GM21360 (cell line): ENCODE results near the gene CDRT4.

ENCODE experiments used
- ATAC-seq: cut with Tn5 transposase; IDR thresholded peaks from one replicate; pipeline ENCODE4 v1.9.1; 2021; ENCODE audit warnings: mild to moderate bottlenecking, moderate library complexity; ENCODE audit not compliant: unreplicated experiment

Gene CDRT4

DNA sequence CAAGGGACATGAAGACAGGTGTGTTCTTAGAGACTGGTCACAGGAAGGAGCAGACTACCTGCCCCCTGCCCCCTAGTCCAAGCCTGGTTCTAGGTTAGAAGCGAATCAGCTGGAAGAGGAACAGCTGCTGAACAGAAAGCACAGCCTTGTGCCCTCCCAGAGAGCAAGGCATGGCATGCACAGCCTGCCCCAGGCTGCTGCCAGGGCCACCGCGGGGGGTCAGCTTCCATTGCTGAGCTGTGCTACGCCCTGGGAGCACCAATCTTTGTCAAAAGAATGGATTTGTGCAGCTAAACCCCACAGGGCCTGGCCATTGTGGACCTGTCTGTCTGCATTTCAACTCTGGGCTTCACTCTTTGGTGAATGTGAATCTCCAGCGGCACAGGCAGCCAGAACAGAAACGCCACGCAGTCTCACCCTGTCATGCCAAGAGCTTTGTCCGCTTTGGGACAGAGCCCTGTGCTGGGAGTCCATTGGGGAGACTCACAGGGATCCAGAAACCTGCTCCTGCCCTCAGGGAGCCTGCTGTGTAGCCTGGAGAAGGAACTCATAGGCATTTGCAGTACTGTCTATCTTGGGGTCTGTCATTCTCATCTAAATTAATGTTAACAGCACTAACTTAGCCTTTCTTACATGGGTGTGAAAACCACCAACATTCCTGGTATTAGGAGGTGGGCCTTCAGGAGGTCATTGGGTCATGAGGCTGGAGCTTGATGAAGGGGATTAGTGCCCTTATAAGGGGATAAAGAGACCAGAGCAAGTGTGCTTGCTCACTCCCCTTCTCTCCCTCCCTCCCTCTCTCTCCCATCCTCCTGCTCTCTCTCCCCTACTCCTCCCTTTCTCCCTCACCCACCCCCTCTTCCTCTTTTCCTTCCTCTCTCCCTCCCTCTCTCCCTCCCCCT is 25.6 kb upstream of the CDRT4 start:
- ATAC-seq = no peak

GRCh38 chr17:15492186-15492585 is 24.8 kb upstream of the CDRT4 start:
- ATAC-seq = no peak

DNA sequence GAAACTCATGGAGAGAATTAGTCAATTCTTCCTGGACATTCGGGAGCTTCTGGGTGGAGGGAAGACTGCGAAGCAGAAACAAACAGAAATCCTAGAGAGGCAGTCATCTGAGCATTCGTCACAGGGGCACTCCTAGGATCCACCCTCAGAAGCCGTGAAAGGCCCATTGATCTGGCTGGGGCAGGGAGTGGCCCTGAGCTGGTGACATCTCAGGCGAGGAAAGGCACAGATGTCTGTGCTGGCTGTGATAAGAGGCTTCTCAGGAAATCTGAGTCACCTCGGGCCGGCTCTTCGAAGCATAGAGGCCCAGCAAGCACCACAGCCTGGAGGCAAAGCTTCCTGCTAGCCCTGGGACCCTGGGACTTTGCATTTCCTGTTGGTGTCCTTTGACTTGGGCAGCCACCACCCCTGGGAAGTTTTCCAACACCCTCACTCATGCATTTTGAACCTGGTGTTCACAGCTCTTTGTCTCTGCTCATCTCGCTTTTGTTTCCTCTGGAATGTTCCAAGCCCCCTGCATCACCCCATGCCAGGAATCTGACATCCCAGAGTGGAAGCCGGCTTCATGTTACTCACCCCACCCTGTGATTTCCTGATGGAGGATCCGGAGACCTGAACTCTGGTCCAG is 23.3 kb upstream of the CDRT4 start:
- ATAC-seq = no peak

- no peak for ATAC-seq
These were observed 21.1 kb upstream of the CDRT4 start for GRCh38 chr17:15488557-15488956.

DNA sequence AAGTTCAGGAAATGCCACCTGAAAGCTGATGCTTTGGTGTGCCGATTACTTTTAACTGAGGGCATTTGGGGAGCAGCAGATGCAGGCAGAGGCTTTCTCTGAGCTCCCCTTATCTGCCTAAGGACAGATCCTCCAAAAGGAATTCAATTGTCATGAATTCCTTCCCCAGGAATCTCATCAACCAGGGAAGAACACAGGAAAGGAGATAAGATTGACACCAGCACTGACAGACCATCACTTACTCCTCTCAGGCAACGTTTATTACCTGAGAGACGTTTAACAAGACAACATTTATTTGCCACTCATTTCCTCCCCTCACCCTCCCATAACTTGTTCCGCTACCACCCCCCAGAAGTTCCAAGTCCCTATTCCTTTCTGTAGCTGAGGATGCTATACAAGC is 17.6 kb upstream of the CDRT4 start:
- ATAC-seq = no peak

DNA sequence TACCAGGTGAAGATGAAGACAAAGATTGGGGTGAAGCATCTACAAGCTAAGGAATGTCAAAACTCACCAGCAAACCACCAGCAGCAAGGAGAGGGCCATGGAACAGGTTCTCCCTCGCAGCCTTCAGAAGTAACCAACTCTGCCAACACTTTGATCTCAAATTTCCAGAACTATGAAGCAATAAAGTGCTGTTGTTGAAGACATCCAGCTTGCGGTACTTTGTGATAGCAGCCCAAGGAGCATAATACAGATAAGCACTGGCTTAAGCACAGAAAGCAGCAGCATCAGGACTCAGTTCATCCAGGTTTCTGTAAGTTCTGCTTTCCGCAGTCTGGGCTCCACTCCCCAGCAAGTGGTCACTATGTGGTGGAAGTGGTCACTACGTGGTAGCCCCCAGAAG is 16.0 kb upstream of the CDRT4 start:
- ATAC-seq = no peak

DNA sequence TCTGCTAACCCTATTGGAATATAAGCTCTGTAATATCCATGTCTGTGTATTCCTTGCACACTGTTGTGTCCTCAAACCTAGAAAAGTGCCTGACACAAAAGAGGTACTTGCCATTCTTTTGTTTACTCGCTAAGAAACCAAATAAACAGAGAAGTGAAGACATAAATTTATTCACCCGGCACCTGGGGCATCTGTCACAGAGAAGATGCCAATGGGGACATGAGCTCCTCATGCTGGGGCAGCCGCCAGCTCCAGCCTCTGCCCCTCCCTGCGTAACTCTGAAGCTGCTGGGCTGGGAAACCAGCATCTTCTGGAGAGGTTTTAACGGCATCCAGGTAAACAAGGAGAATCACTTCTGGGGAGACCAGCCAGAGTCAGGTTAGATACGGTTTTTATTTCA is 15.1 kb upstream of the CDRT4 start:
- ATAC-seq = no peak

GRCh38 chr17:15481481-15481880 is 14.1 kb upstream of the CDRT4 start:
- no peak for ATAC-seq

GRCh38 chr17:15480204-15480603 is 12.8 kb upstream of the CDRT4 start:
- ATAC-seq = no peak

DNA sequence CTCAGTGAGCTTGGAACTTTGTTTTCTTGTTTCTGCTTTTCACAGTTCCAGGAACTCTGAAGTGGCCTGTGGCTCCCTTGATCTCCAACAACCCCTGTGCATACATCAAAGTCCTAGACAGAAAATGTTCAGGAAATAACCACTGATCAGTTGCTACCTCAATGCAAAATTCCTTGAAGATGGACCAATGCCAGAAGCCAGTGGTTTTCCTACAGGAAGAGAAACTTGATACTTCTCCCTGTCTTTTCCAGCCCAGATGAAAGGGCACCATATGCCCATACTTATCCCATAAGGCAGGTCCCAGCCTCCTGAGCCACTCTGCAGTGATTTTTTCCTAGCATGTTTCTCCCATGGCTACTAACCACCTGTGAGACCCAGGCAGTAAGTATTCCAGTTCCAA is 12.3 kb upstream of the CDRT4 start:
- no peak for ATAC-seq

DNA sequence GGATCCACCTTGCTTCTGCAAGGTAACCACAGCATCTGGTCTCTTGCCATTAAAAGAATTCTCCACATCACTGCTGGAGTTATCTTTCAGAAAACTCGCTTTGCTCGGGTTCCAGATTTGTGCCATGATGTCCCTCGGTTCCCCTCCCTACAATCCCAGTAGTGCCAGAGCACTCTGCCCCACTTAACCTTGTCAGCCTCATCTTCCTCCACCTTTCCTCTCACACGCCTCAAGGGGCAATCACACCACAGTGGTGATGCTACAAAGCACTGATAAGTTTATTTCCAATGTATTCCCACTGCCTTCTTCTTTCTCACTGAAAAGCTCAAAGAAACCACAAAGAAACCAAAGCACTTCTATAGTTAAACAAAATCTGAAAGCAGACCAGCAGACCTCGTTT is 11.4 kb upstream of the CDRT4 start:
- ATAC-seq = no peak

DNA sequence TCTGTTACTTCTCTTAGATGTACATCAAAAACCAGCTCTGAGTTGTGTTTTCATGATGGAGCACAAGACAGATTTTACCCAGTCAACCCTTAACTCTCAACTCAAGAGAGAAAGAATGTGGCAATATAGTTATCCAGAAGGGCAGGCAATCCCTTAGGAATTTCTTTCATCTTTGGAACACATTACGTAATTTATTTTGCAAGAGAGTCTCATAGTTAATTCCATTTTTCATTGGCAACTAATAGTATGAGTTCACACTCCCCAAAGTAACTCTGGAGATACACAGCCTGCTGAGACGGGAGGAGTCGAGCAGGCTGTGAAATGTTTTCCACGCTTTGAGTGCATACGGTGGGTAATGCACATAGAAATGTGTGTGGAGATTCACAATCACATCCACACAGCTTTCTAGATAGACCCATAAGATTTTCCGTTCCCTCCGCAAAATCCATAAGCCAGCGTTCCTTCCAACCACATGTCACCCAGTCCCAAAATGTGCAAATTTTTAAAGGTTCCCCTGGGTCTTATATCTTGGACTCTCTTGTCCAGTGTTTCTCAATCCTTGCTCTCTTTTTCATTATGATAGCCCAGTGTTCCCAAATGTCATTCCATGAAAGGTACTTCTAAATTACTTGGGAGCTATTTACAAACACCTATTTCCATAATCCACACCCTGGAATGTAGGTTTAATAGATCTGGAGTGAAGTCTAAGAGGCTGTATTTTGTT is 8.4 kb upstream of the CDRT4 start:
- ATAC-seq = no peak

DNA sequence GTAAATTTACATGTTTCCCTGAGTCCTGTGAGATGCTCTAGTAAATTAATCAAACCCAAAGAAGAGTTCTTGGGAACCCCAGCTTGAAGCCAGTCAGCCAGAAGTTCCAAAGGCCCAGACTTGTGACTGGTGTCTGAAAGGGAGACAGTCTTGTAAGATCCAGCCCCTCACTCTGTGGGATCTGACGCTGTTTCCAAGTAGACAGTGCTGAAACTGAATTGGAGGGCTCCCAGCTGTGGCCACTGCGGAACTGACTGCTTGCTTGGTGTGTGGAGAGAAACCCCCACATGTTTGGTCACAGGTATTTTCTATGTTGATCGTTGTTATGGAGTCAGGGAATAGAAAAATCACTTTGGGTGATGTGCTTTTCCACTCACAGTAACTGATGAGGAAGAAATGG is 5.5 kb upstream of the CDRT4 start:
- no peak for ATAC-seq

DNA sequence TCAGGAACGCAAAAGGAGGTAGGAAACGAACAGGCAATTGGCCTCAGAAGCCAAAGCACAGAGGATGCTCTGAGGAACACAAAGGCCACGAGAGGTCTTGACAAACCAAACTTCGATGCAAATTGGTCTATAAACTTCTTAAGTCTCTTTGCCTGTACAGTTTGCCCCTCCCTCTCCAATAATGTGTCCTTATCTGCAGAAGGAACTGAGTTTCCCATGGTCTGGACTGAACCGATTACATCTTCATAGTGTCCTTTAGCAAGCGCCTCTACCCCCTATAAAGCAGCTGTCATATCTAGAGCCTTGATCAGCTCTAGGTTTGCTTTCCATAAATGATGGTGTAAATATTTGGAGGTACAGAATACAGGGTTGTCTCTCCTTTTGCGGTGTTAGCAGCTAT is 3.1 kb upstream of the CDRT4 start:
- no peak for ATAC-seq

- ATAC-seq = no peak
These were observed 1.8 kb upstream of the CDRT4 start for GRCh38 chr17:15469260-15469659.

DNA sequence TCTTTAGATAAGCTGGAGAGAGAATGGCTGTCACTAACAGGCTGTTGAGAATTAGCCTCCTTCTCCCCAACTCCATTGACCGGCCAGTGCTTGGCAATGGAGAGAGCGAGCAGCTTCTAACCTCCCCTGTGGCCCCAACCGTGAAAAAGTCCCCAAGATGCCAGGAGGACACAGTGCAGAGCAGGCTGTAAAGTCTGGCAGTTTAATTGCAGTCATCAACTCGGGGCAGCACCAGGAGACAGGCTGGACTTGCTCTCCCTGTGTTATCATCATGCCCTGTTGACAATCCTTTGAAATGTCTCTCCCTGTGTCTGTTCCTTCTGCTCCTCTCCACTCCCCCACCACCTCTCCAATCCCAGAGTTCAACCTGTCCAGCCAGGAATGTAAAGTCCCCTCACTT is 705 bp upstream of the CDRT4 start:
- no peak for ATAC-seq

DNA sequence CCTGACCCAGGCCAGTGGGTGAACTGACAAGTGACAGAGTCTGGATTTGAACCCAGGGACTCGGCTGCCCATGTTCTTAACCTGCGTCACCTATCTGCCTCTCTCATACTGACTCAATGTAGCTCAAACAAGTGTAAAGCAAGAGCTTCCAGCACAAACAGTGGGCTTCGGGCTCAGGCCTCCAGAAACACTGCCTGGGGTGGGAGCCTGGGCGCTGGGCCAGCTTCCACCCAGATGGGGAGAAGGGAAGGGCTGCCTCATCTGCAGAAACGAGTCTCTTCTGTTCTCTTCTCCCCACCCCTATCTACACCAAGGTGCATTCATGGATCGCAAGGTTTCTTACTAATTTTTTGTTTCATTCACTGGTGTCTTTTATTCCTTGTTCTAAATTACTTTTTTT is 1.3 kb downstream of the CDRT4 start:
- no peak for ATAC-seq

GRCh38 chr17:15465045-15465701 is 2.2 kb downstream of the CDRT4 start:
- ATAC-seq = no peak

DNA sequence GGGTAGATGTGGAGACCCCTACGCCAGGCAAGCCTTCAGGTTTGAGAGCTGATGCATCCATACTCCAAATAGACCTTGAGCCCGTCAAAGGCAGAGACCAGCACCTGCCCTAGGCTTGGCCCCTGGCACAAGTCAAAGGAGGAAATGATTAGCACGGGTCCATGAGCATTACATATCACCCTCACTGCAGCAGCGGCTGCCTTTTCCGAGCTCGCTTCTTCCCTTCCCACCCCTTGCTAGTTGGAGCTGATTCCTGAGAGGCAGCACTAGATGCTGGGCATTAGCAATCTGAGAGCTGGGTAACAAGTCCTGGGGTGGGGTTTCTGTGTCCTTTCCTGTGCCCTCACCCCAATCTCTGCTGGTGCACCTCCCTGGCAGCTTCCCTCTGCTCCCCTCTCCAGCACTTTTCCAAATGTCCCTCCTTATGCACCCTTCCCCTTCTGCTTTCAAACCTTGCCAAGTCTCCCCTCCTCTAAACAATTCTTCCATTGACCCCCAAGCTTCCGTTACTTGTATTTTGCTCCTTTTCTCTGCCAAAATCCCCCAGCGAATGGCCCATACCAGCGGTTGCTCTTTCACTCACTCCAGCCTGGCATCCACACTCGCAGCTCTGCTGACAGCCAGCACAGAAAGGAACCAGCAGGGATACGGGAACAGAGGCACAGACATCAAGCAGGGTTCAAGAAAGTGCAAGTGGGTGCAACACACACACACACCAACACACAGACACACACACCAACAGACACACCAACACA is 3.0 kb downstream of the CDRT4 start:
- ATAC-seq = no peak

GRCh38 chr17:15462976-15463772 is 4.2 kb downstream of the CDRT4 start:
- ATAC-seq = no peak
